ENCODE data around the gene MX2. TPM values are rescaled to one million over a fixed set of nuclear protein-coding genes. Genes with fewer than 3 reads are reported as not detected.

MX2 gene
- total and polyA plus RNA-seq, 9 of the 15 experiments (the other 6 are each of a cell fraction or from before 2014, with no cell fraction given): 0.10 to 0.95 (median 0.47) TPM; not detected in 1

DNA sequence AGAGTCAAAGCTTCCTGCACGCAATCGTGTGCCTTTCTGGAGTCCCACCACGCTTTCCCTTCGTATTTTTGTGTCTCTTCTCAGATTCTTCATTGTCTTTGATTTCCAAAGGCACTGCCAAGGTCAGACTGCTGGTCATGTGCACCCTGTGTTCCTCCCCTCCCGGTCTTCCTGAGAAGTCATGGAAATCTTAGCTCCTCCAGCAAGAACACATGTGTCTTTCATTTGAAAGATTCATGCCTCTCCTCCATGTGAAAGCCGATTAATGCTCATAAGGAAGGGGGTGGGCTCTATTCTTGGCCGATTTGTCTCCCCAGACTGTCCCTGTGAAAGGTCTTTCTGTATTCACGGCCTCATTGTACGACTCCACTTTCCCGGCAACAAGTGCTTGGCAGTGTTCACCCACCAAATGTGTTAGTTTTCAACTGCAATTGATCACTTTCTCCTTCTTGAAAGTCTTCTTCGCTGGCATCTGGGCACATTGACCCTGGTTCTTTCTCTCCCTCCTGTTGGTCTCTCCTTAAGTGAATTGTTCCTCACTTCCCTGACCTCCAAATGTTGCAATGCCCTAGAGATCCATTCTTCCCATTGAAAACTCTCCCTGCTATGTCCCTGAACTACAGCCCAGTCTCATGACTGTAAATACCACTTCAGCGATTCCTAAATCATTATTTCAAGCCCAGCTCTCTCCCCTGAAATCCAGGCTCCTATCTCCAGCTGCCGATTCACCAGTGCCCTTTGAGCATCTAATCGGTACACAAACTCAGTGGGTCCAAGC lies 25.4 kb downstream of the MX2 start (continued):
- TF ChIP-seq, protein P1, sequence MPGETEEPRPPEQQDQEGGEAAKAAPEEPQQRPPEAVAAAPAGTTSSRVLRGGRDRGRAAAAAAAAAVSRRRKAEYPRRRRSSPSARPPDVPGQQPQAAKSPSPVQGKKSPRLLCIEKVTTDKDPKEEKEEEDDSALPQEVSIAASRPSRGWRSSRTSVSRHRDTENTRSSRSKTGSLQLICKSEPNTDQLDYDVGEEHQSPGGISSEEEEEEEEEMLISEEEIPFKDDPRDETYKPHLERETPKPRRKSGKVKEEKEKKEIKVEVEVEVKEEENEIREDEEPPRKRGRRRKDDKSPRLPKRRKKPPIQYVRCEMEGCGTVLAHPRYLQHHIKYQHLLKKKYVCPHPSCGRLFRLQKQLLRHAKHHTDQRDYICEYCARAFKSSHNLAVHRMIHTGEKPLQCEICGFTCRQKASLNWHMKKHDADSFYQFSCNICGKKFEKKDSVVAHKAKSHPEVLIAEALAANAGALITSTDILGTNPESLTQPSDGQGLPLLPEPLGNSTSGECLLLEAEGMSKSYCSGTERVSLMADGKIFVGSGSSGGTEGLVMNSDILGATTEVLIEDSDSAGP (CRISPR knock-in tag; IDR thresholded peaks at IDR 0.05): no peak
- no peak for TF ChIP-seq ZNF589 (CRISPR knock-in tag; IDR thresholded peaks at IDR 0.05; ENCODE audit: low read depth)

DNA sequence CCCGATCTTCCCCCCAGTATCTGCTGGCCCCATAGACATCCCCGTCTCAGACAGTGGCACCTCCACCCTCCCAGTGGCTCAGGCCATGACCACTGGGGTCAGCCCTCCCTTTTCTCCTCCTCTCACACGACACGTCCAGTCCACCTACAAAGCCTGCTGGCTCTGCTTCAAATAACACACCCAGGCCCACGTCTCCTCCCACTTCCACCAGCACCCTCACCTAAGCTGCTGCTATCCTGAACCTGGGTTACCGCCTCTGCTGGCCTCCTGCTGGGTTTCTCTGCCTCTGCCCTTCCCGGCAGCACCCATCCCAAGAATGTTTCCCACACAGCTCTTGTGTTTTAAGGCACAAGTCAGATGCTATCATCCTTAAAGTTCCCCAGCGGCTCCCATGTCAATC lies 26.0 kb downstream of the MX2 start:
- H3K9me1 ChIP-seq (ENCODE audit: control insufficient read depth, insufficient read depth, low read length): no peaks in the 10 kb centered on the region
- ChIA-PET POLR2A (no interaction called here), CTCF (ENCODE audit: low intra/inter-chr PET ratio) (no interaction called here)
- H3K9ac ChIP-seq (ENCODE audit: insufficient read depth in 1 of 2, low read depth in 2 of 2, low read length in 2 of 2): no peak overlapping the region; a peak in 1 of 4 replicates
- 0% methylated on average over 8 of the region's 8 CpGs for WGBS (ENCODE audit: insufficient coverage, low coverage, missing lambda C conversion rate)
- H3K36me3 ChIP-seq (ENCODE audit: control insufficient read depth, insufficient read depth, low read length): no peaks in the 10 kb centered on the region
- no TSS peak for BruUV-seq (replicated peaks)
- DNase-seq (ENCODE audit: extremely low read depth in 1 of 4, low spot score in 3 of 4): no peak
- intact Hi-C loops (cut with micrococcal nuclease) (no loop called here), in situ Hi-C loops (cut with MboI) (no loop called here)
- H4K20me1 ChIP-seq (replicated peaks; ENCODE audit: control insufficient read depth, insufficient read depth, low read length): no peaks in the 10 kb centered on the region
- no peak overlapping the region for H3K4me3 ChIP-seq
- H3K4me1 ChIP-seq (replicated peaks in 1 of 2; ENCODE audit: control insufficient read depth in 2 of 2, insufficient read depth in 2 of 2, low read length in 2 of 2): no peaks in the 10 kb centered on the region
- H3K4me2 ChIP-seq (ENCODE audit: insufficient read depth, low read length): no peak overlapping the region
- H3K27ac ChIP-seq (ENCODE audit: extremely low read depth, low read depth, low read length): no peak overlapping the region
- TF ChIP-seq ZNF444 (CRISPR knock-in tag; IDR thresholded peaks at IDR 0.05) (no peak), MEIS2 (IDR thresholded peaks at IDR 0.05; ENCODE audit: partially characterized antibody) (no peak), ZKSCAN8 (CRISPR knock-in tag; IDR thresholded peaks at IDR 0.05) (no peak), ZNF668 (CRISPR knock-in tag; IDR thresholded peaks at IDR 0.05) (no peak), MECOM (CRISPR knock-in tag; IDR thresholded peaks at IDR 0.05) (no peak), SRF (CRISPR knock-in tag; IDR thresholded peaks at IDR 0.05) (no peak), ATF4 (CRISPR knock-in tag; IDR thresholded peaks at IDR 0.05) (no peak), SNRNP70 (optimal IDR thresholded peaks at IDR 0.05; ENCODE audit: low read depth, low read length) (no peak), ZKSCAN1 (IDR thresholded peaks at IDR 0.05; ENCODE audit: low read depth, low read length) (no peak), GTF2E2 (tag; IDR thresholded peaks at IDR 0.05) (no peak)
- no peak overlapping the region for H2AFZ ChIP-seq (ENCODE audit: low read depth, low read length)
- no peak; the same call in 2 of the 3 replicates for ATAC-seq
- FAIRE-seq: no peak
- no peaks in the 10 kb centered on the region for H3K79me2 ChIP-seq (ENCODE audit: control insufficient read depth, insufficient read depth, low read length)
- H3K27me3 ChIP-seq (ENCODE audit: control insufficient read depth in 2 of 2, insufficient read depth in 2 of 2, low read length in 2 of 2): peaks cover 12 to 31% of the 10 kb centered on the region in 2 experiments; a peak in 4 of 5 replicates
- H3K9me3 ChIP-seq (replicated peaks; ENCODE audit: control insufficient read depth, insufficient read depth, low read depth, low read length): no peaks in the 10 kb centered on the region

All from K562 (cell line).